HG02973 (cell line): ENCODE measurements around the gene CPN2.

ENCODE experiments used
- ATAC-seq: cut with Tn5 transposase; IDR thresholded peaks from one replicate; pipeline ENCODE4 v1.9.1; 2021; ENCODE audit warnings: moderate library complexity; ENCODE audit not compliant: unreplicated experiment

CPN2 gene, protein sequence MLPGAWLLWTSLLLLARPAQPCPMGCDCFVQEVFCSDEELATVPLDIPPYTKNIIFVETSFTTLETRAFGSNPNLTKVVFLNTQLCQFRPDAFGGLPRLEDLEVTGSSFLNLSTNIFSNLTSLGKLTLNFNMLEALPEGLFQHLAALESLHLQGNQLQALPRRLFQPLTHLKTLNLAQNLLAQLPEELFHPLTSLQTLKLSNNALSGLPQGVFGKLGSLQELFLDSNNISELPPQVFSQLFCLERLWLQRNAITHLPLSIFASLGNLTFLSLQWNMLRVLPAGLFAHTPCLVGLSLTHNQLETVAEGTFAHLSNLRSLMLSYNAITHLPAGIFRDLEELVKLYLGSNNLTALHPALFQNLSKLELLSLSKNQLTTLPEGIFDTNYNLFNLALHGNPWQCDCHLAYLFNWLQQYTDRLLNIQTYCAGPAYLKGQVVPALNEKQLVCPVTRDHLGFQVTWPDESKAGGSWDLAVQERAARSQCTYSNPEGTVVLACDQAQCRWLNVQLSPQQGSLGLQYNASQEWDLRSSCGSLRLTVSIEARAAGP

DNA sequence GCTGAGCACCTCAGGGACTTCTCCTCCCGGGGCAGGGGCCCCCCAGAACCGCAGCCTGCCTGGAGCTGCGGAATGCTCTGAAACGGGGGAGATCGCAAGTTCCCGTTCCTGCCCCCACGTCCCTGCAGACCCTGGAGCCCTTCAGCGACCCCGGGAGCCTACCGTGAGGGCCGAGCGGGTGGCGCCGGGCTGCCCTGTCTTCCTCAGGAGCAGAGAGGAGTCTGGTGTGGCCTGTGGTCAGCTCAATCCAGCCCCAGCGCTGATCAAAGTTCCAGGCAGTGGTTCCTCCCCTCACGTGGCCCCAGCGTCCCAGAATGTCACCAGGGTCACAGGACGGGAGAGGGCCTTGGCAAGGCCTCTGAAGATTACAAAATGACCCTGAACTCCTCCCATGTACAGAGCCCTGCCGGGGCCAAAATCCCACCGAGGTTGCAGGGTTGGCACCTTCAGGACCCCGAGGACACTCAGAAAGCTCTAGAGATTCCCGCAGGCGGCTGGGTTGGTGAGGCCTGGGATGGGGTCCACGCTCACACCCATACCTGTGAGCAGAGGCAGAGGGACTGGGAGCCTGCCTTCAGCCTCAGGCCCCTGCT, at the start of gene CPN2:
CPN2 (minus strand) TSS at position 249 of the 593 bp plus-strand sequence. CDS start 8,626 bp downstream, outside the sequence.
- no peak for ATAC-seq

DNA sequence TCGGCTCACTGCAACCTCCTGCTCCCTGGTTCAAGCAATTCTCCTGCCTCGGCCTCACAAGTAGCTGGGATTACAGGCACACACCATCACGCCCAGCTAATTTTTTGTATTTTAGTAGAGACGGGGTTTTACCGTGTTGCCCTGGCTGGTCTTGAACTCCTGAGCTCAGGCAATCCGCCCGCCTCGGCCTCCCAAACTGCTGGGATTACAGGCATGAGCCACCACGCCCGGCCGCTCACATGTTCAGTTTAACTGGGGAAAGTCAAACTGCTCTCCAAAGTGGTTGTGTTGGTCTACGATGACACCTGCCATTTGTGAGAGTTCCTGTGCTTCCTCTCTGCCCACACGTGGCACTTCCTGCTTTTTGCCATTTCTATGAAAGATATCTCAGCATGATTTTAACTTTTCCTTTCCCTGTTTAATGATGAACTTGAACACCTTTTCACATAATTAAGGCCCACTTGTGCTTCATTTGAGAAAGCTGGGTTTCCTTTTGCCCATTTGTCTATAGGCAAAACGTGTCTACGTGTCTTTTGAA, 48.8 kb upstream of the CPN2 start:
- ATAC-seq: no peak

DNA sequence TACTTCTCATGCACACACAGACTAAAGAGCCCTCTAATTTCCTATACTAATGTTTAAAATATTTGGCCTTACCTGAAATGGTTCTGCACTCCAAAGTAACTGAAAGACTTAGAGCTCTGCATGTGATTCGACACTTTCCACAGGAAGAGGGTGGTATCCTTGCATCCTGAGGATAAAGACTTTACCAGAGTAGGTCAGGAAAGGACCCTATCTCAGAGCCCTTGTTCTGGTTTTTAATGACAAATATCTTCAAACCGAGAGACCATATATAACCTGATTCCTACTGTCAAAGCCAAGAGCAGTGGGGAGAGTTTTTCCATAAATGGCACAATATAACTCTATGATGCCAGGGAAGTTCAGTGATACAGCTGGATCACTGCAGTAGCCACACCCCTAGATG, 48.0 kb upstream of the CPN2 start, which contains the start of gene GP5:
GP5 (minus strand) TSS at position 101 of the 400 bp plus-strand sequence. CDS start 984 bp downstream, outside the sequence.
- no peak for ATAC-seq

DNA sequence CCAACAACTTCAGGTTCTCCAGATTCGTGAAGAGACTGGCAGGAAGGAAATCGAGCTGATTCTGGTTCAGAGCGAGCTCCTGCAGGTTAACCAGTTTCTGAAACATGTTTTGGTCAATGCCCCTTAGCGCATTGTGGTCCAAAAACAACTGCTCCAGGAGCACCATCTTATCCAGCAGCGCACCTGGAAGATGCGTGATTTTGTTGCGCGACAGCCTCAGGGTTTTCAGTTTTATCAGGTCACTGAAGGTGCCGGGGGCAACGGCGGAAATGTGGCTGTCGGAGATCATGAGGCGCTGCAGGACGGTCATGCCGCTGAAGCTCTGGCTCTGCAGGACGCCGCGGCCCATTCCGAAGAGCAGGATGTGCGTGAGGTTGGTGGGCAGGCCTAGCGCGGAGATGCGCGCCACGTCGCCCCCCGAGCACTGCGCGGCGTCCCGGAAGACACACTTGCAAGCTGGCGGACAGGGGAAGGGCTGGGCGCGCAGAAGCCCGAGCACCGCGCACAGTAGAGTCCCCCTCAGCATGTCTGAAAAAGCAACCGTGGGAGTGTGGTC, 46.7 kb upstream of the CPN2 start:
- no peak for ATAC-seq

DNA sequence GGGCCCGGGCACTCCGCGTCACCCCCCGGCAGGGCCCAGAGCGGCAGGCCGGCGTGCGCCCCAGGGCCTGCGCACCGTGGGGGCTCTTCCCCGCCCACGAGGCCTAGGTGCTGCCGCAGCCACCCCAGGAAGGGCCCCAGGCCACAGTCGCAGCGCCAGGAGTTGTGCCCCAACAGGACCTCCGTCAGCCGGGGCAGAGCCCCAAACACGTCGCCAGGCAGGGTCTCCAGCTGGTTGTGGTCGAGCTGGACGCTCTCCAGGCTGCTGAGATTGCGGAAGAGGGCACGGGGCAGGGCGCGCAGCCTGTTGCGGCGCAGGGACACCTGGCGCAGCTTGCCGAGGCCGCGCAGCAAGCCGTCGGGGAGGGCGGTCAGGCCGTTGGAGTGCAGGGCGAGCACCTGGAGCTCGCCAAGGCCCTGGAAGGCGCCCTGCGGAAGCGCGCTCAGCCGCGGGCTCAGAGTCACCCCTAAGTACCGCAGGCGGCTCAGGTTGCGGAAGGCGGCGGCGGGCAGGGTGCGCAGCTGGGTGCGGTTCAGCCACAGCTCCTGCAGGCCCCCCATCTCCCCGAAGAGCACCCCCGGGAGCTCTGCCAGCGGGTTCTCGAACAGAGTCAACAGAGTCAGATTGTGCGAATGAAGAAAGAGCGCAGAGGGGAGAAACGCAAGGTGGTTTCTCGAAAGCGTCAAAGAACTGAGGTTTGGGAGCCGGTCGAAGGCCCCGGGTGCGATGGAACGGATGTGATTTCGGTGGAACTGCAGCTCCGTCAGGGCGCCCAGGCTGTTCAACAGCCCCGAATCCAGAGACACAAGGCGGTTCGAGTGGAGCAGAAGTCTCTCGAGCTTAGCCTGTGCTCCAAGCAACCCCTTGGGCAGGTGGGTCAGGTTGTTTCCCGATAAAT, 46.0 kb upstream of the CPN2 start:
- ATAC-seq: peak; percentile 43

DNA sequence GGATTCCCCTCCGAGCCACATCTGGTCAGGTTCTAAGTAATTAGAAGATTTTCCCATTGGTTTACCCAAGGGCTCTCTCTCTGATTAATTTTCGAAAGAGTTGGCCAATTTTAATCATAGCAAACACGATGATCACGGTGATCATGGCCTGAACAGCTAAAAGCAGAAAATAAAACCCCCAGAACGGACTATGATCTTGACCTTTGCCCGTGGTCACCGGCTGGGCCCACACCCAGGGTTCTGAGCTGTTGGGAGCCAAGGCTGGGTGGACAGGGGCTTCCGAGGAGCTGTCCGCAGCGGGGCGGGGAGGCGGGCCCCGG, 45.4 kb upstream of the CPN2 start:
- no peak for ATAC-seq

DNA sequence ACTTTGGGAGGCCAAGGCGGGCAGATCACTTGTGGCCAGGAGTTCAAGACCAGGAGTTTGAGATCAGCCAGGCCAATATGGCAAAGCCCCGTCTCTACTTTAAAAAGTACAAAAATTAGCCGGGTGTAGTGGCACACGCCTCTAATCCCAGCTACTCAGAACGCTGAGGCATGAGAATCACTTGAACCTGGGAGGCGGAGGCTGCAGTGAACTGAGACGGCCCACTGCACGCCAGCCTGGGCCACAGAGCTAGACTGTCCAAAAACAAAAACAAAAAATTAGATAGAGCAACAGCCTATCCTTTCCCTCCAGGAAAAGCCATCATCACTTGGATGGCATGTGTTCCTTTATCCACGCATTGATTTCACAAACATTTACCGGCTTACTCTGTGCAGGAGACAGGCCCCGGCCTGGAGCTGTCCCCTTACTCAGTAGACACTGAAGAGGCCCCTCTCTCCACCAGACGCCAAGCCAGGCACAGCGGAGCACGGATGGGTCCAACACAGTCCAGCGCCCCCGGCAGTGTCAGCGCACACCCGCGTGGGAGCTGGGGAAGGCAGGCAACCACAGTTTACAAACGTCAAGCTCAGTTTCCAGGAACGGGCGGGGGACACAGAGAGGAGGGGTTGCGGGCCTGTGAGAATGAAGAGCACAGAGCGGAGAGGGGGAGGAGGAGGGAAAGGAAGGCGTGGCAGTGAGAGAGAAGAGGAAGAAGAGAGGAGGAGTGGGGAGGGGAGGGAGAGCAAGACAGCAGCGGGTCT, 44.8 kb upstream of the CPN2 start:
- no peak for ATAC-seq

DNA sequence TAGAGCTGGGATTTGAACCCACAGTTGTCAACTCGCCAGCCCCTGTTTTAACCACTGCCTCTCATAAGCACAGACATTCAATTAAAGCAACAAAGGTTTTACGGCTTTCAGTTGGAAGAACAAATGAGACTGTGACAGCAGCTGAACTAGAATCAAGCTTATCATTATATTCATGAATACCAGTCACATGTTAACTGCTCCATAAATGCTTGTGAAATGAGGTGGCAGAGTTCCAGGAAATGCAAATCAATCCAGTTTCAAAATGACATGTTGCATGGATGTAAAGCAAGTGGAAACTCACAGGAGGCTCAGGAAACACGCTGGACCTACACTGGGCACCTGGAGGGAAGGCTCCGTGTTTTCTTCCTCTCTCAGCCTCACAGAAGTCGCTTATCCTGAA, 44.1 kb upstream of the CPN2 start:
- ATAC-seq: no peak

DNA sequence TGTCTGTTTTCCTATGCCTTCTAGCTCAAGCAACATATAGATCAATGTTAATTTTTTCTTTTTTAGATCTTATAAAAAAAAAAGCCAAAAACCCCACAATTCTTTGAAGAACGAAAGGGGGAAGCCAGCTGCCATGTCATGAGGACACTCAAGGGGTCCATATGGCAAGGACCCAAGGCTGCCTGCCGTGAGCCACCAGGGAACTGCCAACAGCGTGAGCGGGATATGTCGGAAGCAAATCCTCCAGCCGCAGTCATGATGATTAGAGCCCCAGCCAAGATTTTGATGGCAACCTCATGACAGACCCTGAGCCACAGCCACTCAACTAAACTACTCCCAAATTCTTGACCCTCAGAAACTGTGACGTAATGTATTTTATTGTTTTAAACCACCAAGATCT, 41.4 kb upstream of the CPN2 start:
- no peak for ATAC-seq

DNA sequence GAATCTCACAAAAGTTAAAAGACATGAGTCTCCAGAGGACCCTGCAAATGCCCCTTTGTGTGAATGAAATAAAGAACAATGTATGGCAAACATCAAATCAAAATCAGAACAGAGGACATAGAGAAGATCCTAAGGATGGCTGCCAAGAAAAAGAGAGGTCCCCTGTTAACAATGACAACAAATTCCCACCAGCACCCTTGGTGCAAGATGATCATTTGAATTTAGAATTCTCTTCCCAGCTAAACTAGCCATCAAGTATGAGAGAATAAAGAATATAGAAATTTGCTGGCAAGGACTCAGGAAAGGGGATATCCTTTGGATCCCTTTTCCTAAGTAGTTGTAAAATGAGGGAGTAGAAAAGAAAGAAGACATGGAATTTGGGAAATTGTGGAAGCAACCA, 39.7 kb upstream of the CPN2 start:
- ATAC-seq: no peak

DNA sequence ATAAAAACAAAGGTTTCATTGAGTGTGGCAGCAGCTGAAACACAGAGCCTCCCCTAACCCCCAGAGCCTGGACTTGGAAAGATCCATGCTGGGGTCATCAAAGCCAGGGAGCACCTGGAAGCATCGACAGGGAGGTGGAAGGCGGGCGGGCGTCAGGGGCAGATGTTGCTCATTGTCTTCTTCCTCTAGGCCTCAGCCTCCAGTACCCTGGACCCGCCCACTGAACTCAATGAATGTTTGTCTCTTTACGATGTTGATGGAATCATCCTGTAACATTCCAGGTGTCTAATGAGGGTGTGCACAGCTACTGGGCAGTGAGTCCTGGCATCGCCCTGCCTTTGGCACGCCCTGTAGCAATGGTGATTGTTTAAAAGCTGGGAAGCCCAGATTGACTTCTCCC, 38.1 kb upstream of the CPN2 start:
- no peak for ATAC-seq

DNA sequence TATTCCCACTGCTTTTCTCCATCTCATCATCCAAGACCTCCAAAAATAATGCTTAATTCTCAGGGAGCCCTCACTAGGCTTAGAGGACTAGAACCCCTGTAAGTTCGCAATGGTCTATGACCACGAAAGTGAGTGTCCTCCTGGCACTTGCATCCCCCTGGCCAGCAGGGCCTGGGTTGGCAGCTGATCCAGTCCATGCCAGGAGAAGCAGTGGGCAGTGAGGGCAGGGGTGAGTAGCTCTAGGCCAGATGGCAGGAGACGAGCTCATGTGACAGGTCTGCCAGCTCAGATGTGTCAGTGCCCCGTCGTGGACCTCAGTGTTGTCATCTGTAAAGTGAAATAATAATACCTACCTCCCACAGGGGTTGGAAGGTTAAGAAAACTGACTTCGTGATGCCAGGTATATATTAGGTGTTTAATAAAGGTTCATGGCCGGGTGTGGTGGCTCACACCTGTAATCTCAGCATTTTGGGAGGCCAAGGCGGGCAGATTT, 36.8 kb upstream of the CPN2 start:
- ATAC-seq: no peak

DNA sequence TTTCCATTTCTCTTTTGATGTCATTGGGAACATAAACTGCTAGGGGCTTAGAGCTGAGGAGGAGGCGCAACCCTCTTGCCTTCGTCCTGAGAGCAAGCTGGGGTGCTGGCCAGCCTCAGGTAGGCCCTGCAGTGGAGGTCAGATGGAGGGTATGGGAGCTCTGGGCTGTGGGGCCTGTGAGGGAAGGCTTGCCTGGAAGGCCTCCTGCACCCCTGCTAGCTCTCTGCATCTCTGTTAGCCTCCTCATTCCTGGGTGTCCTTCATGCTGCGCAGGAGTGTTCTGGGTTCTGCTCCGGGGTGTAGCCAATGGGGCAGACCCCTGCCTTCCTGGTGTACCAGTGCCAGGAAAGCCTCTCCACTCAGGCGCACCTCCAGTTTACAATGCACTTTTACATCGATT, 36.1 kb upstream of the CPN2 start:
- no peak for ATAC-seq

DNA sequence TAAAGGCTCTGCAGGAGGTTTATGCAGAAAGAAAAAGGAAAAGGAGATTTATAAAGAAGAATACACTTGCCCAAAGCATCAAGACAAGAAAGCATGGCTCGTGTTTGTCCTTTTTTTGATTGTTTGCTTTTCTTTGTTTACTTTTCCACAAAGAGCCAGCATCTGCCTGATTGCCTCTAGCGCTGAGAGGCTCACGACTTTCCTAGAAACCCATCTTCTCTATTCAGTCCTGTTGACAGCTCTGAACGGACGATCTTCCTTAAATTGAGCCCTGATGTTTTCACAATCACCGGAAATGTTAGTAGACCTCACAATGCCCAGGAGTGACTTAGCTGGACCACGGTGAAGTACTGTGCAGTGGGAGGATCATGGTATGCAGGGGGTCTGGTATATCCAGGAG, 35.5 kb upstream of the CPN2 start:
- ATAC-seq: no peak

DNA sequence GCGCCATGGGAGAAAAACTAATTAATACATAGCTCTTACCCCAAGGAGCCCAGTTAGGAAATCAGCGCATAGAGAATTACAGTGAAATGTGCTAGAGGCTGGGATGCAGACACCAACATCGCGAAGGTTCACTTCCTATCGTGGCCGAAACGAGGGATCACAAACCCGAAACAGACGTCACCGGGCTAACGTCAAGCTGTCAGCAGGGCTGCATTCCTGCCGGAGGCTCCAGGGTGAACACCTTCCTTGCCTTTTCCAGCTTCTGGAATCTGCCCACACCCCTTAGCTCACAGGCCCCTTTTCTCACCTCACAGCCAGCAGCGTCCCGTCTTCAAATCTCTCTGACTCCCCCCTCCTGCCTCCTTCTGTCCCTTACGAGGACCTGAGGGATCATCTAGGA, 34.9 kb upstream of the CPN2 start:
- ATAC-seq: no peak

DNA sequence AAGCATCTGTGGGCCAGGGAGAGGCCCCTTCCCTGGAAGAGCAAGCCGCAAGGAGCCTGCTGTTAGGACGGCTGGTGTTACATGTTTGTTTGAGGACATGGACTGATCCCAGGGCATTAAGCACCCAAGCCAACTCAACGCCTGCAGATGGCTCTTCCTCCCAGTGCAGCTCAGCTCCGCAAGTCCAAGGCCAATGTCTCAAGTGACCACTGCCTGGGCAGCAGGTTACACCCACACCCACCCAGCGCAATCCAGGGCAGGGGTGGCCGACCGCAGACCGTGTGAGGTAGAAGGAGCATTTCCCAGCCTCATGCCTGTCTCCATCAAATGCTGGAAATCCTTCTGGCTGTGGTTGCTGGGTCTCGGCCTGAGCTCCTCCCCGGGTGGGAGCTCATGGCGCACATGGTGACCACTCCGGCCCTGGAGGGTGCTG, 33.5 kb upstream of the CPN2 start:
- no peak for ATAC-seq

DNA sequence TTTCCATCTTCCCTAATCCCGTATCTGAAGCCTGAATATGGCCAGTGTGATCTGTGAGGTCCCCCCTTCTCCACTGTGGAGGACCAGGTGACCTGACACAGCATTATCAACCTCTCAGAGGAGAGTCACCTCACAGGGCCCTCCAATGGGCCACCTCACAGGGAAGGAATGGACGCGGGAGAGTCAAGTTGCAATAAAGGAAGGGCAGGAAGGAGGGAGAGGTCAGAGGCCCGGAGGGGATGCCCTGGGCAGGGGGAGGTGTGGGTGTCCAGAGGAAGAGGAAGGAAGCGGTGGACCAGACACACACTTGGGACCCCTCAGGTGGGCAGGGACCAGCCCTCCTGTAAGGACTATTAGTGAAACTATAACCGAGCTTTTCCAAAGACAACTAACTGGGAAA, 33.0 kb upstream of the CPN2 start:
- ATAC-seq: no peak

DNA sequence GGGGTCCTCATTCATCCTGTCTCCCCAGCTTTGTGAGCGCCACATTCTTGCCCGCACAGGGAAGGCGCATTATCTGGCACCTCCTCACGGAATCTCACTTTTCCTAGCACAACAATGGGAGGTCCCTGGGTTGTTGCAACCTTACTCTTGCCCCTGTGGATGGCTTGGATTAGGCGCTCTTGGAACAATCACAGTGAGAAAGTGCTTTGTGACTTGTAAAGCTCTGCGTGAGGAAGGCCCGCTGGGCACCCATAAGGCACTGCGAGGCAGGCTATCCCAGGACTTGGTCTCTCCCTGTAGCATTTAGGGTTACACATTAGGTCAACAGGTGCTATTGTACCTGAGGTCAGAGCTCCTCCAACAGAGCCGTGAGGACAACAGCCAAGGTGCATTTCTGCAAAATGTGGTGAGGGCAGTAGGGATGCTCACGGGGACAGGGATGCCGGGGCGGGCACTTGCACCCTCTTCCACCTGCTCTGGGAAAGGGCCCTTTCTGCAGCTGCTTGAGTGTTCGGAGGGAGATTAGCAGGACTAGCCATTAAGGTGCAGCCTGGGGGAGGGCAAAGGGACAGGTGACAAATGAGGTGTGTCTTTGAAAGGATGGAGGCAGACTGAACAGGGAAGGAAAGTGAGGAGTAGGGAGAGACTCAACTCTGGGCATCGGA, 32.3 kb upstream of the CPN2 start:
- ATAC-seq: no peak

DNA sequence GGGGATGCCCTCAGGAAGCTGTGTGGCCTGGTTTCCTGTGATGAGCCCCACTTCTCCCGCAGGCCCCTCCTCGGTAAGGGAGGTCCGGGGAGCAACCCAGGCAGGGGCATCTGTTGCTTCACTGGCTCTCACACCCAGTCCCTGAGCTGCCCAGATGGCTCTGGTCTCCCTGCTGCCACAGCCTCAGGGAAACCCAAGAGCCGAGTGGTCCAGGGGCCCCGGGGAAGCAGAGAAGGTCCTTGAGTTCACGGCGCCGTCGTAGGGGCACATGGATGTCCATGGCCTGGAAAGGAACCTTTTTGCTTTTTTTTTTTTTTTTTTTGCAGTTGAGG, 31.7 kb upstream of the CPN2 start:
- no peak for ATAC-seq
